Activated CD8-positive, alpha-beta memory T cell treated with anti-CD3 and anti-CD28 coated beads for 4 hours (primary cell): ENCODE data around the gene ASPRV1.
A peak's percentile ranks its signal among the peaks of the same experiment; 100 is the strongest.
"Not testable (repeated sequence)": the region's sequence is repeated elsewhere in the genome, so short reads cannot be mapped to it uniquely, and the experiment has no call there.

Experiments used
- DNase-seq, 2 donors: peaks; one replicate each; pipeline ENCODE4 v3.0.0-alpha.2; 2020; ENCODE audit warnings: low read depth in 2 of 2

The ASPRV1 gene

GRCh38 chr2:69962986-69963730 lies 1.7 kb upstream of the ASPRV1 start:
- no peak for DNase-seq

- DNase-seq, result no peak
Observed at GRCh38 chr2:69960821-69961220, 610 bp downstream of the ASPRV1 start.

- no peak for DNase-seq
Observed at GRCh38 chr2:69959425-69959824, 2.0 kb downstream of the ASPRV1 start.

GRCh38 chr2:69958480-69958879 lies 3.0 kb downstream of the ASPRV1 start:
- DNase-seq, result no peak

GRCh38 chr2:69957965-69958364 lies 3.5 kb downstream of the ASPRV1 start:
- no peak for DNase-seq

- DNase-seq, result no peak
Observed at GRCh38 chr2:69956475-69956979, 4.9 kb downstream of the ASPRV1 start.

GRCh38 chr2:69955029-69955428 lies 6.4 kb downstream of the ASPRV1 start:
- DNase-seq, result no peak

- no peak for DNase-seq
Observed at GRCh38 chr2:69954084-69954483, 7.3 kb downstream of the ASPRV1 start.

- DNase-seq, result no peak
Observed at GRCh38 chr2:69952336-69953115, 8.9 kb downstream of the ASPRV1 start.

GRCh38 chr2:69950671-69951070 lies 10.8 kb downstream of the ASPRV1 start:
- DNase-seq, result not testable (repeated sequence)

- DNase-seq, result no peak
Observed at GRCh38 chr2:69950241-69950640, 11.2 kb downstream of the ASPRV1 start.

GRCh38 chr2:69948963-69949645 lies 12.3 kb downstream of the ASPRV1 start:
- DNase-seq, result no peak

GRCh38 chr2:69948032-69948962 lies 13.1 kb downstream of the ASPRV1 start:
- DNase-seq, result no peak

- no peak for DNase-seq
Observed at GRCh38 chr2:69947325-69947931, 14.0 kb downstream of the ASPRV1 start.

GRCh38 chr2:69946351-69947324 lies 14.8 kb downstream of the ASPRV1 start:
- peak; percentile 24 to 33 for DNase-seq

GRCh38 chr2:69945941-69946340 lies 15.5 kb downstream of the ASPRV1 start:
- no peak for DNase-seq

GRCh38 chr2:69945441-69945840 lies 16.0 kb downstream of the ASPRV1 start:
- DNase-seq, result no peak

- DNase-seq, result no peak
Observed at GRCh38 chr2:69944756-69945155, 16.7 kb downstream of the ASPRV1 start.

GRCh38 chr2:69943843-69944525 lies 17.4 kb downstream of the ASPRV1 start:
- DNase-seq, result no peak
